Fibroblast of skin of back (primary cell): Measurements from ENCODE around the gene ADM5.
A peak's percentile ranks its signal among the peaks of the same experiment; 100 is the strongest.

Source experiments
- DNase-seq: peaks from one replicate; pipeline ENCODE4 v3.0.0-alpha.2; 2013

Gene ADM5

DNA sequence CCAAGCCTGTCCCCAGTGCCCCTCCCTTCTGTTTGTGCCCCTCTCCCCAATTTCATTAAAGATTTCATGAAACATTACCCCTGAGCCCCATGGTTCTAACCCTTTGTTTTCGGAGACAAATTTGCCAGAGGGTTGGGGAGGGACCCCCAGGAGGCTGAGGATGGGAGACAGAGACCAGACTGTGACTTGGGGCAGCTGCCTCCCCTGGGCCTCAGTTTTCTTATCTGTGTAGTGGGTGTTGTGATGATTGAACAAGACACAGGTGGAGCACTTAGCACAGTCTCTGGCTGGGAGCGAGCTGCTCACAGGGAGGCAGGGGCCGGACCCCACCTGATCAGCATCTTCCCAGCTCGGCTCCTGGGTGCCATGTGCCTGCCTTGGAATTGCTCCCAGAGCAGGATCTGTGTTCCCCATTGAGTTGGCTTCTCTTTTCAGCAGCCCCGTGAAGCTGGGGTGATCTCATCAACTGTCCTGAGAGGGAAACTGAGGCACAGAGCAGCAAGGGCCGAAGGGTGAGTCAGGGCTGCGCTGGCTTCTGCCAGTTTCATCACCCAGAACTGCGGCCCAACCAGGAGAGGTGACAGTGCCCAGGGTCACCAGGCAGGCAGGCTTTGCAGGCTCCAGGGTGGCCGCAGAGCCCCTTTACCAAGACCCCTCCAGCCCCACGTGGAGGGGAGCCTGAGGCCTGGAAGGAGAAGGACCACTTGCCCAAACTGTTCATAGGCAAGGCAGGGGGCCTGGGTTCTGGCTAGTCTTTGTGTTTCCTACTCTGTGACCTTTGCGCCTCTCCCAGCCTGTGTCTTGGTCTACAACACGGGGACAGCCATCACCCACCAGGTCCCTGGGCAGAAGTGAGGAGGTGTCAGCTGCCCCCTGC lies 30.6 kb upstream of the ADM5 start:
- no peak for DNase-seq

DNA sequence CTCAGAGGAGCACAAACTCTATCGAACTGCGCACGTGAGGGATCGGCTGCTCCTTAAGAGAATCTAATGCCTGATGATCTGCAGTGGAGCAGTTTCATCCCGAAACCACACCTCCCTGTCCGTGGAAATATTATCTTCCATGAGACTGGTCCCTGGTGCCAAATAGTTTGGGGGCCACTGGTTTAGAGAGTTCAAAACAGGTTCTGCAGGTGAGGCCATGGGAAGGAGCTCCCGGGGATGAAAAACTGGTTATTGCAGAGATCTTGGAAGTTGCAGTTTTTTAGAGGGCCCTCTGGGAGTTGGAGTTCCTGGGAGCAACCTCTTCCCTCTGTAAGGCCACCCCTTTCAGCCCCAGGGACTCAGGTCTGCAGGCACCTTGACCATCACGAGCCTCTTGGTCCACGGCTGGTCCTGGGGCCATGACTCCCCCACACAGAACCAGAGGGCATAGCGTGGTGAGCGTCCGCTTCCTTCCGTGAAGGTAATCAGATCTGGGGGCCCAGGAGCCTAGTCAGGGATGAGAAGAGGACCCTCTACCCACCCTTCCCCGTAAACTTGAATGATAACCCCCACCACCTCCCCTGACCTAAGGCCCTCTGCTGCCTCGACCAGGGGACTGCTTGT lies 28.9 kb upstream of the ADM5 start:
- DNase-seq, result no peak

DNA sequence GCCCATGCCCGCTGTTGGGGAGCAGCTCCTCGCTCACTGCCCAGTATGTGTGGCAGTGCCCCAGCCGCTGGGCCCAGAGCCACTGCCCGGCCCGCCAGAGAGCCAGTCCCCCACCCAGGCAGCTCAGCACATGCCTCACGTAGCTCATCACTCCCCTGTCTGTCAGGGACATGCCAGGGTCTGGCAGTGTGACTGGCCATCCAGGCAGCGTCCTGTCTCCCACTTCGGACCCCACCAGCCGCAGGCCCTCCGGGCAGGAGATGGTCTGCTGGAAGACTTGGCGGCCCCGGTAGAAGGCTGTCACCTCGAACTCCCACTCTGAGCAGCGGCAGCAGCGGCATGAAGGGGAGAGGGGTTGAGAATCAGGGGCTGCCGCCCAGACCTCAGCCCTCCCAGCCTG lies 27.4 kb upstream of the ADM5 start:
- DNase-seq, result no peak

- DNase-seq, result no peak
These were observed 26.2 kb upstream of the ADM5 start for GRCh38 chr19:49663224-49663623.

DNA sequence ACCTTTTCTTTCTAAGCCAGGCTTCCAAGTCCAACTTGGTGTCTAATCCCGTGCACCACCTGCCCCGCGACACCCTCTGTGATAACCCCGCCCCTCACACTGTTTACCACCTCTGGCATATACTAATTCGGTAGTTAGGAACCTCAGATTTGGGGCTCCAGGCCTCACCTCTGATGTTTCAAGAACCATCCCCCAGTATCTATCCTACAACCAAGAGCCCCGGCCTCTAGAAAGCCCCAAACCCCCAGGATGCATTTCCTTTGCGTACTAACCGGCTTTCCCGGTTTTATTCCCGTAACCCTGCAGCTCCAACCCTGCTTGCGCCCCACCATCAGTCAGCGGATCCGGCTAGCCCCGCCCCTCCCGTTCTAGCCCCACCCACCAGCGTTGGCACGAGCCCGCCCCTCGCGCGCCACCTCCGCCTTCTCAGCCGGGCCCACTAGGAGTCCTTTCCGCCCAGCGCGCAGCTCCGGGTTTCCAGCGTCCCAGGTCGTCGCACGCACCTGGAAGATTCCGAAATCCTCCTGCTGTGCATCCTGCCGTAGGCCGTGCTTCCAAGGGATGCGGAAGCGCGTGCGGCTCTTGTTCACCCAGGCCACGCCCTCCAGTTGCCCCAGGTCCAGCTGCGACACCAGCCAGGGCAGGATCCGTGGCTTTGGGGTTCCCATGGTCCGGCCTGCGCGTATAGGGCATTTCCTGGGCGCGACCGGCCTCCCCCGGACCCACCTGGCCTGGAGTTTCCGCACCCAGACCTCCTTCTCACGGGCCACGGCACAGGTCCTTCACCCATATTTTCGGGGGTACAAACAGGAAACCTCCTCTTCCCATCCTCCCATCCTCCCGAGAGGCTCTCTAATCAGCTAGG lies 25.0 kb upstream of the ADM5 start:
- peak; percentile 73 for DNase-seq

GRCh38 chr19:49665036-49665350 lies 24.4 kb upstream of the ADM5 start:
- no peak for DNase-seq

- DNase-seq, result peak; percentile 95
These were observed 23.9 kb upstream of the ADM5 start, which contains the start of the genes BCL2L12 and IRF3 for GRCh38 chr19:49665351-49666119. BCL2L12 (plus strand) TSS chr19:49665933; CDS start chr19:49666693, 760 bp downstream. IRF3 (minus strand) TSS chr19:49665857; CDS start chr19:49664838, 1,019 bp downstream.

GRCh38 chr19:49666120-49666444 lies 23.3 kb upstream of the ADM5 start:
- DNase-seq, result no peak

- DNase-seq, result no peak
These were observed 21.9 kb upstream of the ADM5 start for GRCh38 chr19:49667473-49667872.

- no peak for DNase-seq
These were observed 19.9 kb upstream of the ADM5 start for GRCh38 chr19:49669516-49669915.

- DNase-seq, result peak; percentile 58
These were observed 17.1 kb upstream of the ADM5 start for GRCh38 chr19:49672131-49672919.

DNA sequence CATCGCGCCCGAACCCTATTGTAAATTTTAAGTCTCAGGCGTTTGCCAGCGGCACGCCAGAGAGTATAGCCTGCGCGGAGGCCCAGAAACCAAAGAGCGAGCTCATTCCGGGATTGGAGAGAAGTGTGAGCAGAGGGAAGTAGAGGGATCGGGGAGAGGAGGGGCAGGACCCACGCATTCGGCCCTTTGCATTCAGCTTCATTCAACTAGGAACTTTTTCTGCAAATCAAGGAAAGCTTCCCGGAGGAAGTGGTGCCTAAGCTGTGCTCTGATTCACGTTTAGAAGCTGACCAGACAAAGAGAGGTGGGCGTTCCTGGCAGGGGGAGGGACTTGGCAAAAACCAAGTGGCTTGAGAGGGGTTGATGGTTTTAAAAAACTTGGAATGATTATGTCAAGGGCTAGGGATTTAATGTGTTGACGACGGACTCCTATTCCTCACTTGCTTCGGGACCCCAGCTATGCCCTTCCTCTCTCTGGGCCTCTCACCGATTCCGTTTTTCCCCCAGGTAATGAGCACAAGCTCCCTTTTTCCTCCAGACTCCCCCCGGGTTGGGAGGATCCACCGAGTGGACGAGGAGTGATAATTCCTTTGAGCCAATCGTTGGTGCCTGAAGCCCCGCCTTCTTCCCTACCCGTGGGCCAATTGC lies 13.1 kb upstream of the ADM5 start:
- DNase-seq, result peak; percentile 91

DNA sequence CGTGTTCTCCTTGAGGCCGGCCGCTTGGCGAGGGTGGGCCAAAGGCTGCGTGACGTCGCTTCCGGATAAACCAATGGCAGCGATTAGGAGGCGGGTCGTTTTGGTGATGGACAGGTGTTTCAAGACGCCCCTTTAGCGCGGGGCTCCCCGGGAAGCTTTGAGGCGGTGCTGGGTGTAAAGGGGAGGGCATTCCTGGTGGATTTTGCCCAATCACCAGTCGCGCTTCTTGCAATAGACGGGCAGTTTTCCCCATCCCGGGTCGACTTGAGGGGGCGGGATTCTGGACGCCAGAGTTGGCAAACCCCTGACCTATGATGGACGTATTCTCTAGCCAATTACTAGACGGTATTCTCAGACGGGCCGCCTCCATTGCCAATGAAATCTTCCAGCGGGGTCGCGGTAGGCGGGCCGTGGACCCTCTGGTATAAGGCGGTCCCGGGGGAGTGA lies 12.6 kb upstream of the ADM5 start:
- peak; percentile 100 for DNase-seq

DNA sequence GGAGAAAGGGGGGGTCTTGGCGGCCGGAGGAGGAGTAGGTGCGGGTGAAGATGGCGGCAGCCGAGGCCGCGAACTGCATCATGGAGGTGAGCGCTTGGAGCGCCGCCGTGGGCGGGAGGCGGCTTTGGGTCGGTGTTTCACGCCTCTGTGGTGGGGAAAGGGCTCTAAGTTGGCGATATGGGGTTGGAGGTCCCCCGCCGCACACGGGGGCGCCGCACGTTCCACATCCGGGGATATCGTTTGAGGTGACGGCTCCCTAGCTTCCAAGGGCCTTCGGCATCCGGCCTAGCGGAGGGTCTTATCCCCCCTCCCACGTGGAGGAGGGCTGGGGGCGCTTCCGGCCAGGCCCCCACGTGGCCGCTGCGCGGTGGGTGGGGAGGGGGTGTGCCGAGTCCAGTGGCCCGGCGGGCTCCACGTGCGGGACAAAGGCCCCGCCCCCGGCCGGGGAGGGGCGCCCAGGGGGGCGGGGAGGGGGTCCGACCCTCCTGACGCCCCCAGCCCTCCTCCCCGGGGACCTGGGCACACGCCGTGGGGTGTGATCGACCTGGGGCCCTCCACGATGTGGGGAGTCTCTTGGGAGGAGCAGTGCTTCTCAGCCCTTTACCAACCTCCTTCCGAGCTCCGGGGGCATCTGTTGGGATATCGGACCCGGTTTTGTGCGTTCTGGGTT lies 12.0 kb upstream of the ADM5 start, which contains the start of gene PRMT1:
Gene PRMT1 (plus strand): TSS at position 41 of the 670 bp plus-strand sequence. CDS start 10 bp downstream, at position 51.
- DNase-seq, result peak; percentile 35

DNA sequence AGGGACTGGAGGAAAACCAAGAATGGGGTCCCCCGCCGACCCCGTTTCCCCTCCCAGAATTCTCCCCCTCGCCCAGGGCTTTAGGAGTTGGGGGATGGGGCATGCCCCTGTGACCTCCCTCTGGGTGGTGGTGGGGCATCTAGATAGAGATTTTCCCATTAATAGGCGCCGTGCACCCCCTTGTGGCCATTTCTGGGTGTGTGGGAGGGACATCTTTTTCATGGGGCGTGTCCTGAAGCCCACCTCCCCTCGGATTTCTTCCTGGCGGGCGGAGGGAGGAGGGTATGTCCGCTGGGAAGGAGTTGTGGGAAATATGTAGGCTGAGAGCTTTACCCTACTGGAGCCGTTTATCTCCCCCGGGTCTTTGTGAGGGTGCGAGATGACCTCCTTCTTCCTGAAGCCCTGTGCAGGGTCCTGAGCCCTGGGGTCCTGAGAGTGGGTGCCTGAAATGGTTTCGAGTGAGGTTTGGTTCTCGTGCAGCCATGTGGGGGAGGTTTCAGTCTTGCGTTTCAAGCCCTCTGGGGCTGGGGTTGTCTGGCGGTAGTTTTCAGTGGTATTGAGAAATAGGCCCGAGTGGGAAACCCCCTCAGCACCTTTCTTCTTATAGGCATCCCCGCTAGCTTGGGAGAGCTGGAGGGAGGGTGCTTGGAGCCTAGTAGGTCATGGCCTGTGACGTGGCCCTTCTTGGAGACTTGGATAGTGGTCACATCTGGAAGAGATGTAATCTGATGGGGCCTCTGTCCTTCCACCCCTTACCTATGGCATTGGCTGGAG lies 11.3 kb upstream of the ADM5 start:
- peak; percentile 70 for DNase-seq

- no peak for DNase-seq
These were observed 10.2 kb upstream of the ADM5 start for GRCh38 chr19:49678985-49679770.

DNA sequence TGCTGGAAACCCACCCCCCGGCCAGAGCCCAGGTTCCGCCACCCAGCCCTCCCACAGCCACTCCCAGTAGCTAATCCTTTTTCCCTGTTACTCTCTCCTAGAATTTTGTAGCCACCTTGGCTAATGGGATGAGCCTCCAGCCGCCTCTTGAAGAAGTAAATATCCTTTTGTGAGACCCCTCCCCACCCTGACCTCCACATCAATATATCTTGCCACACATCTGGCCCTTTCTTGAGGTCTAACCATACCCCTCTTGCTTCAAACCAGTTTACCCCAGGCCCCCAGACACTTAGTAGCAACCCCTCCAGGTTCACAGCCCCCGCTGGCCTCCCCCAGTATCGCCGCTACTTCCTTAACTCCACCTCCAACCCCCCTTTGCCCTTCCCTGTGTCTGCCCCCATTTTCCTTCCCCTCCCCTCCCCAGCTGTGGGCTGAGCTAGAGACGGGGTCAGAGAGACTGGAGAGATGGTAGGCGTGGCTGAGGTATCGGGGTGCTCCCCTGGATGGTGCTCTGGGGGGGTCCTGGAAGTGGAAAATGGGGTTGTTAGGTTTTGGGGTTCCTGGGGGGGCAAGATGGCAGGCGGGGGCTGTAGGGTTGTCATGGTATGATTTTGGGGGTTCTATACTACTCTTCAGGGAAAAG lies 9.5 kb upstream of the ADM5 start:
- no peak for DNase-seq
